NCI-H146 treated with DMSO at 0.1 percent for 48 hours (cell line): ENCODE results near the gene TOX4.
"Not testable (repeated sequence)": the region's sequence is repeated elsewhere in the genome, so short reads cannot be mapped to it uniquely, and the experiment has no call there.

Experiments
- DNase-seq: peaks from one replicate; lab custom pipeline; 2025; ENCODE audit not compliant: unreplicated experiment; lab: John Stamatoyannopoulos, UW

TOX4 gene

DNA sequence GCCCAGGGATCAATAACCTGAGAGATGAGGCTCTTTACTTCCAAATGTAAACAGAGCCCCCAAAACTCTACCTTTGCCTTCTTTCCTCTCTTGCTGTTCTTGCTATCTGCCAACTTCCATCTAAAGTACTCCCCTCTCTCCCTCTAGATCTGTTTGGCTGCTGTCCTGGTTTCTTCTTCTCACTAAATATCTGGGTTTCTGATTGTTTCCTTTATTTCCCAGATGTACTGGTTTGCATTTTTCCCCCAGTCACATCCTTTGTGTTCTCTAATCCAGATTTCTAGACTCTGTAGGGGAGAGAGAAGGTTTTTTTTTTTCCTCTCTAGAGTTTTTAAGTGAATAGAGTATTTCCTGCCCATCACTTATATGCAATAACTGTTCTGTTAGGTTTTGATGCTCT, 56.3 kb downstream of the TOX4 start:
- no peak for DNase-seq

DNA sequence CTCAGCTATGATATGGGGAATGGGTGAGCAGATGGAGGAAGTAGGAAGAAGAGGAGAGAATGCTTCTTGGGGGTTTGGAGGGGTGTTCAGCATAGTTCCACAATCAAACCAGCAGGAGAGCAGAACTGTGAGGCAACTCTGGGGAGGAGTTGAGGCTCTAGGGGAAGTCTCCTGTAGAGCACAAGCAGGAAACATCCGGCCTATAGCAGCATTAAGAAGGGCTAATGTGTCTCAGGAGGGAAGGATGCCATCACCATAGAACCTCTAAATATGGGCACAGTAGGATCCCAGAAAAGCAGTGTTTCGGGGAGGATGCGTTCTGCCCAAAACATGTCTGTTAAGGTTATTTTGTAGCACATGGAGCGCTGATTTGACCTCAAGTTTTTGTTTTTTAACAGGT, 57.6 kb downstream of the TOX4 start:
- DNase-seq, result no peak

DNA sequence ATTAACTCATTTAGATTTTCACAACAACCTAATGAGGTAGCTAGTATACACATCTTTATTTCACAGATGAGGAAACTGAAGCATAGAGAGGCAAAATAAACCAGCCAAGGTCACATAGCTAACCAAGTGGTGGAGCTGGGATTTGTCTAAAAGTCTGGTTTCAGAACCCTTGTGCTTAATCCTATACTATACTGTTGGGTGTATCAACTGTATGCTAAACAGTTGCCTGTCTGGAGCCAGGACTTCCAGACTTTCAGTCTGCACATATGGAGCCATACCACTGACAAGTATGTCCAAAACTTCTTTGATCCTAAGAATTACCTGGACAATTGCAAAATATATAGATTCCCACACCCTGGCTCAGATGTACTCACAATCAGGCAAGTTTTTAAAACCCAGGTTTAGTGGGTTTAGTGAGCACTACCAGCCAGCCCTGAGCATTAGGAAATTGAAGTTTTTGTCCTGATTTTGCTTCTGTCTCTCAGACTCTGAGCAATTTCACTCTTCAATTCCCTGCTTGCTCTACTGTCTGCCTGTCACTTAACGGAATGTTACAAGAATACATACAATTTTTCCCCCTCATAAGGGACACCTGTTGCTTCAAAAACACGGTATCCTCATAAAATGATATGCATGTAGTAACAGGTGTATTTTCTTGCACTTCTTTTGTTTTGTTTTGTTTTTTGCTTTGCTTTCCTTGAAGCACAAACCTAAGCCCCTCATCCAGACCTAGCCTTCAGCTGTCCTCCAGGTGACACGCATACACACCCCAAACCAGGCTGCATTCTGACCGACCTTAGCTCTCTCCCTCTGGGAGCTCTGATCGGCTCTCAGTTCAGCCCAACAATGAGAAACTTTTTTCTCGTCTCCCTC, 58.8 kb downstream of the TOX4 start:
- DNase-seq, result no peak

DNA sequence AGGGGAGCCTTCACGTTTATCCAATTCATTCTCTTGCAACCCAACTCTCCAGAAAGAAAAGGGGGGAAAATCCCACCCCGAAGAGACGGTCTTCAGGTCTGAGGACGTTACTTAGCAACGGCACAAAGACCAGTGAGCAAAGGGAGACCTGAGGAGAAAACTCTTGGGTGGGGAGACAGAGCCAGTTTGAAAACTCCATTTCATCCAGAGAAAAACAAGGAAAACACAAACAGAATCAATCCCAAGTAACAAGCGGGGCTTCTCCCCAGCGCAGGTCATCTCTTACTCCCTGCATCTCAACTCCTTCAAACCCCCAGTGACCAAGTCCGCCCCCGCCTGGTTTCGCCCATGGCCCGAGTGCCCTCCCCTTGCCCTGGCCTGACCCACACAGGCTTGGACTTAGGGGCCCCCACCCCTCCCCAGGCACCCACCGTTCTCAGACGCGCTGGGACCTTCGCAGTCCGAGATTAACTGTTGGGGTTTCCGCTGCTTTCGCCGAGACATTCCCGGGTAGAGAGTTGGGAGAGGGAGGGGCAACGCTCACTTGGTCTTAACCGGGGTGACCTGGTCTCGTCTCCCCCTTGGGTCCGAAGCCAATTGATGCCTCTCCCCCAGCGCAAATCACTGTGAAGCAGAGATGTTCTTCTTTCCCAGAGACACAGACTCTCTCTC, 59.6 kb downstream of the TOX4 start:
- DNase-seq, result no peak

DNA sequence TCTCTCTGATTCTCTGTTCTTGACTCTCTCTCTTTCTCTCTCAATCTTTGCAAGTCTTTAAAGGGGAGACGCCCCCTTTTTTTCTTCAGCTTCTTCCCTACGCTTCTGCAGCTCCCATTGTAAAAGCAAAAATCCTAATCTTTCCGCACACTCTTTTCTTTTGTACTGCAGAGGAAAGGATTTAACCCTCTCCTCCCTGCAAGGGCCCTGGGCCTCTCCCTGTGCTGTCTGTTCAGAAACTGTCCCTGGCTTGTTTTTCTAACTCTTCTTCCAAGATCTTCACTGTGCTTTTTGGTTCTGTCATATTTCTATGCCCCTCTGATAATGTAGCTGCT, 60.1 kb downstream of the TOX4 start:
- no peak for DNase-seq

DNA sequence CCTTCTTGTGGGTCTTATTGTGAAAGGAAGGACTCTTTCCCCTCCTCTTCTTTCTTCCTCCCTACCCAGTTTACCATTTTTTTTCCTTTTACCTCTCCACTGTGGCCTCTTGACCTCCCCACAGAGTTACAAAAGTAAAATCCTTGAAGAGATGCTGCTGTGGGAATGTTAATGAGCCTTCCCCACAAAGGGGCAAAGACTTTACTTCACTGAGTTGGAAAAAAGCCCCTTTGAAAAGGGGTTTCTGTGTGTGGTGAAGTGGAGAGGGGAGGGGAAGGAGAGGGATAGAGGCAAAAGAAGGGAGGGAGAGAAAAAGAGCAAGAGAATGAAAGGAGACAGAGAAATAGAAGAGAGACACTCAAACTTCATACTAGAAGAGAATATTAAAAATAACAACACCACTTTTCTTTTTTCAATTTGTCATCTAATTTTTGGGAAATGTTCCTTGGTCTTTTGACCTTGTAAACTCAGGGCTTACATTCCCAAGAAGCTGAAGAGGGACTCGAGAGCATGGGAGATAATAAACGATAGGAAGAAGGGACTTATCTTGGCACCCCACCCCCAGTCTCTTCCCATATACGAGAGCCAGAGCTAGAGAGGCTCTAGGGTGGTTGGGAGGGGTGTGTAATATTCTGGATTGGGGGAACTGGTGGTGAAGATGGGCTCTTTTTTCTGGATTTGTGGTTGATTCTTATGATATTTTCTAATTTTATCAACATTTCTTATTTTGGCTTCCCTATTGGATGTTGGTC, 62.4 kb downstream of the TOX4 start:
- no peak for DNase-seq

DNA sequence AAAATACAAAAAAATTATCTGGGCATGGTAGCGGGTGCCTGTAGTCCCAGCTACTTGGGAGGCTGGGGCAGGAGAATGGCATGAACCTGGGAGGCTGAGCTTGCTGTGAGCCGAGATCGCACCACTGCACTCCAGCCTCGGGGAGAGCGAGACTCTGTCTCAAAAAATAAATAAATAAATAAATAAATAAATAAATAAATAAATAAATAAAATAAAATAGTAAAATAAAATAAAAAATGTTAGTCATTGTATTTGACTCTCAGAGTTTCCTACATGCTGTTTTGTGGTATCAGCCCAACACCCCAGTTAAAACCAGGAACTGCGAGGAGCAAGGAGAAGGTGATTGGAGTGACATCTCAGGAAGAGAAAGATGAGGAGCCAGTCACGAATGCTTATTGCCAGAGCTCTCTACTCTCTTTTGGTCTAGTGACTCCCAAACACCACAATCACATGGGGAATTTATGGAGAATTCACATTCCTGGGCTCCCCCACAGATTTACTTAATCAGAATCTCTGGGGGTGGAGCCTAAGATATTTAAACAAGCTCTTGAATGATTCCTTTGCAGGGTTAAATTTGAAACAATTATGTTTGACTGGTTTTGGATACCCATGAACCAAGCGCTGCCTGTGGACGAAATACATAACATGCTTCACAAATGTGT, 64.5 kb downstream of the TOX4 start:
- no peak for DNase-seq

DNA sequence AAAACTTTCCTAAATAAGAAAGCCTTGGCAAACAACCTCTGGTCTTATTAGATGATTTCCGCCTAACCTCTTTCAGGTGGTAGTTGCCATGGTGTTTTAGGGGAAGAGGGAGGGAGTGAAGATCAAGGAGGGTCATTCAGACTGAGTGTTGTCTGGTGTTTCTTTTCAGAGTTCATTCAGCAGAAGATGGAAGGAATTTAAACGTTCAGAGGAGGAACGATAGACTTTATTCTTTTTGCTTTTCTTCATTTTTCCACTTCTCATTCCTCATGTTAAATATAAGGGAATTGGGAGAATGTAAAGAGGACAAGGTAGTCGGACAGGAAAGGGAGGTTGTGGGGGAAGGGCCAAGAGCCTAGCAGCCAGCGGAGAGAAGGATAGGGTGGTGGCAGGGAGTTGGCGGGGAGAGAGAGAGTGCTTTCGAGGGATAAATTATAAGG, 66.5 kb downstream of the TOX4 start:
- DNase-seq, result no peak

DNA sequence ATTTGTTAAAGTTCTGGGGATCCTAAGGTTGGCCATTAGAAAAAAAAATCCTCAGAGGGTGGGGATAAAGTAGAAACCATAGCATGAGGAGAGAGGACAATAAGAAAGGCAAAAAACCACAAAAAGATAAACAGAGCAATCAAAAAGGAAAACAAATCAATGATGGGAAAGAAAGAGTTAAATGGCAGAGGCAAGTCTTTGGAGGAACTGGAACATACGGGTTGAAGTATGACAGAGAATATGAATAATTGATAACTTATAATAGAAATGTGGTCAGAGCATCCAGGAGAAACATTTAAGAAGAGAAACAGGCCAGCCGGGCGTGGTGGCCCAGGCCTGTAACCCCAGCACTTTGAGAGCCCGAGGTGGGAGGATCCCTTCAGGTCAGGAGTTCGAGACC, 67.0 kb downstream of the TOX4 start:
- no peak for DNase-seq

DNA sequence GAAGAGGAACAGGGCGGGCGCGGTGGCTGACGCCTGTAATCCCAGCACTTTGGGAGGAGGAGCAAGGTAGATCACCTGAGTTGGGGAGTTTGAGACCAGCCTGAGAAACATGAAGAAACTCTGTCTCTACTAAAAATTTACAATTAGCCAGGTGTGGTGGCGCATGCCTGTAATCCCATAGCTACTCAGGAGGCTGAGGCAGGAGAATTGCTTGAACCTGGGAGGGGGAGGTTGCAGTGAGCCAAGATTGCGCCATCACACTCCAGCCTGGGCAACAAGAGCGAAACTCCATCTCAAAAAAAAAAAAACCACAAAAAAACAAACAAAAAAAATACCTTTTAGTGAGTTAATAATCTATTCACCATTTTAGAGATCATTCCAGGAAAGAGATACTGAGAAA, 67.6 kb downstream of the TOX4 start:
- not testable (repeated sequence) for DNase-seq
